Astrocyte (in vitro differentiated cells and primary cell): ENCODE measurements around the gene ZNF525.
"Not testable (repeated sequence)": the region's sequence is repeated elsewhere in the genome, so short reads cannot be mapped to it uniquely, and the experiment has no call there.

Experiments used
- EZH2 ChIP-seq: IDR thresholded peaks from 2 replicates; pipeline ENCODE4 v1.6.1; 2012; ENCODE audit warnings: mild to moderate bottlenecking, low read length, inconsistent platforms; ENCODE audit not compliant: insufficient read depth
- TF ChIP-seq, protein P1 (sequence below): IDR thresholded peaks from 2 replicates; pipeline ENCODE4 v1.5.1; 2011; ENCODE audit warnings: low read depth, mild to moderate bottlenecking, inconsistent platforms, low read length, moderate library complexity; ENCODE audit not compliant: insufficient read depth

DNA sequence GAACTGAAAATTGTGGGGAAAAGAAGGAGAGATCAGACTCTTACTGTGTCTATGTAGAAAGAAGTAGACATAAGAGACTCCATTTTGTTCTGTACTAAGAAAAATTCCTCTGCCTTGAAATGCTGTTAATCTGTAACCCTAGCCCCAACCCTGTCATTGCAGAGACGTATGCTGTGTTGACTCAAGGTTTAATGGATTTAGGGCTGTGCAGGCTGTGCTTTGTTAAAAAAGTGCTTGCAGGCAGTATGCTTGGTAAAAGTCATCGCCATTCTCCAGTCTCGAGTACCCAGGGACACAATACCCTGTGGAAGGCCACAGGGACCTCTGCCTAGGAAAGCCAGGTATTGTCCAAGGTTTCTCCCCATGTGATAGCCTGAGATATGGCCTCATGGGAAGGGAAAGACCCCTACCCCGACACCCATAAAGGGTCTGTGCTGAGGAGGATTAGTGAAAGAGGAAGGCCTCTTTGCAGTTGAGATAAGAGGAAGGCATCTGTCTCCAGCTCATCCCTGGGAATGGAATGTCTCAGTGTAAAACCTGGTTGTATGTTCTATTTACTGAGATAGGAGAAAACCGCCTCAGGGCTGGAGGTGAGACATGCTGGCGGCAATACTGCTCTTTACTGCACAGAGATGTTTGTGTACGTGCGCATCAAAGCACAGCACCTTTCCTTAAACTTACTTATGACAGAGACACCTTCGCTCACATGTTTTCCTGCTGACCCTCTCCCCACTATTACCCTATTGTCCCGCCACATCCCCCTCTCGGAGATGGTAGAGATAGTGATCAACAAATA is 55.2 kb downstream of the ZNF525 start:
- TF ChIP-seq, protein P1, sequence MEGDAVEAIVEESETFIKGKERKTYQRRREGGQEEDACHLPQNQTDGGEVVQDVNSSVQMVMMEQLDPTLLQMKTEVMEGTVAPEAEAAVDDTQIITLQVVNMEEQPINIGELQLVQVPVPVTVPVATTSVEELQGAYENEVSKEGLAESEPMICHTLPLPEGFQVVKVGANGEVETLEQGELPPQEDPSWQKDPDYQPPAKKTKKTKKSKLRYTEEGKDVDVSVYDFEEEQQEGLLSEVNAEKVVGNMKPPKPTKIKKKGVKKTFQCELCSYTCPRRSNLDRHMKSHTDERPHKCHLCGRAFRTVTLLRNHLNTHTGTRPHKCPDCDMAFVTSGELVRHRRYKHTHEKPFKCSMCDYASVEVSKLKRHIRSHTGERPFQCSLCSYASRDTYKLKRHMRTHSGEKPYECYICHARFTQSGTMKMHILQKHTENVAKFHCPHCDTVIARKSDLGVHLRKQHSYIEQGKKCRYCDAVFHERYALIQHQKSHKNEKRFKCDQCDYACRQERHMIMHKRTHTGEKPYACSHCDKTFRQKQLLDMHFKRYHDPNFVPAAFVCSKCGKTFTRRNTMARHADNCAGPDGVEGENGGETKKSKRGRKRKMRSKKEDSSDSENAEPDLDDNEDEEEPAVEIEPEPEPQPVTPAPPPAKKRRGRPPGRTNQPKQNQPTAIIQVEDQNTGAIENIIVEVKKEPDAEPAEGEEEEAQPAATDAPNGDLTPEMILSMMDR = not testable (repeated sequence)
- TF ChIP-seq EZH2 = not testable (repeated sequence)
